Muscle of back (tissue), 13 donors: ENCODE results near the gene MBOAT1. TPM values are rescaled to one million over a fixed set of nuclear protein-coding genes. Genes with fewer than 3 reads are reported as not detected.
A peak's percentile ranks its signal among the peaks of the same experiment; 100 is the strongest.
"Not testable (repeated sequence)": the region's sequence is repeated elsewhere in the genome, so short reads cannot be mapped to it uniquely, and the experiment has no call there.

Experiments
- DNase-seq, 3 donors: peaks; one replicate each; pipeline versions ENCODE4 v3.0.0 to v3.0.0-alpha.2; 2013
- long read RNA-seq, 9 donors: transcript quantifications; one replicate each; lab custom pipeline, GENCODE V29; 2026
- polyA plus RNA-seq, 10 donors: library from polyadenylated mRNA; unstranded; fragments of 120-200 nt; gene quantifications; one replicate each; pipeline ENCODE4 v1.2.1, GENCODE V29; 2013; ENCODE audit not compliant: insufficient read length in 10 of 10

The MBOAT1 gene, protein sequence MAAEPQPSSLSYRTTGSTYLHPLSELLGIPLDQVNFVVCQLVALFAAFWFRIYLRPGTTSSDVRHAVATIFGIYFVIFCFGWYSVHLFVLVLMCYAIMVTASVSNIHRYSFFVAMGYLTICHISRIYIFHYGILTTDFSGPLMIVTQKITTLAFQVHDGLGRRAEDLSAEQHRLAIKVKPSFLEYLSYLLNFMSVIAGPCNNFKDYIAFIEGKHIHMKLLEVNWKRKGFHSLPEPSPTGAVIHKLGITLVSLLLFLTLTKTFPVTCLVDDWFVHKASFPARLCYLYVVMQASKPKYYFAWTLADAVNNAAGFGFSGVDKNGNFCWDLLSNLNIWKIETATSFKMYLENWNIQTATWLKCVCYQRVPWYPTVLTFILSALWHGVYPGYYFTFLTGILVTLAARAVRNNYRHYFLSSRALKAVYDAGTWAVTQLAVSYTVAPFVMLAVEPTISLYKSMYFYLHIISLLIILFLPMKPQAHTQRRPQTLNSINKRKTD
- polyA plus RNA-seq: 1 to 10 TPM; 3.7 to 5.9 (median 4.2) TPM
- long read RNA-seq, donor 1, partial matches to known transcripts: 0 of 1 reads
- long read RNA-seq, donor 1, other reads (novel, unspliced or antisense): 0 of 1 reads
- long read RNA-seq, donor 2: 0 reads
- long read RNA-seq, donor 3: 0 reads
- long read RNA-seq, donor 4, partial matches to known transcripts: 0 of 1 reads
- long read RNA-seq, donor 4, other reads (novel, unspliced or antisense): 0 of 1 reads
- long read RNA-seq, donor 5: 0 reads
- long read RNA-seq, donor 6: 0 reads
- long read RNA-seq, donor 7: 0 reads
- long read RNA-seq, donor 8: 0 reads
- long read RNA-seq, donor 9: 0 reads

DNA sequence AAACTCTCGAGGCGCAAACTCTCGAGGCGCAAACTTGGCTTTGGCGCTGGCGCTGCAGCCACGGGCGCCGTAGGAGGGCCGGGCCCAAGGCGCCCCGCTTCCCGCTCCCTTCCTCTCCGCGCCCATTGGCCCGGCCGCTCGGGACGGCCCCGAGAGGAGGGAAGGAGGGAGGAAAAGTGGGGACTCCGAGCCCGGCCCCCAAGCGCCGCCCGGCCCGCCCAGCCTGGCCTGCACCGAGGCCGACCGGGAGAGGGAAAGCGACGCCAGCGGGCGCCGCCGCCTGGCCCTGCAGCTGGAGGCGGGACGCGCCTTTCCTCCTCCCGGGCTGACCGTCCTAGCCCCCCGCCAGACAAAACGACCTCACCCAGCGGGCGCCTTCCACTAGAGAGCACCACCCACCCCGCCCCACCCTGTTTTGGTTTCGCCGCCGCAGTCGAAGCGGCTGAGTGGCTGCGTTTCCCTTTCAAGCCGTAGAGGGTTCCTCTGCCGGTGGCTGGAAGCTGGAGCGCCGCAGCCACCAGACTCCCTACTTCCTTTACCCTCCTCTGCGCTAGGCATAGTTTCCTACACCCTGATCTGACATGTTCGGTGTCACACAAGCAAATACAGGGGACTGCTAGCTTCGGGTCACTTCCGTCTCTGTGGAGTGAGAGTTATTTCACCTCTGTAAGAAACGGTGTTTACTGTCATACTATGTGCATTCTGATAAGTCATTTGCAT, at the start of gene MBOAT1:
Gene MBOAT1 (minus strand): TSS at position 78 of the 720 bp plus-strand sequence. CDS start 235 bp downstream, outside the sequence.
- peak; percentile 91 to 96 (median 93) for DNase-seq

DNA sequence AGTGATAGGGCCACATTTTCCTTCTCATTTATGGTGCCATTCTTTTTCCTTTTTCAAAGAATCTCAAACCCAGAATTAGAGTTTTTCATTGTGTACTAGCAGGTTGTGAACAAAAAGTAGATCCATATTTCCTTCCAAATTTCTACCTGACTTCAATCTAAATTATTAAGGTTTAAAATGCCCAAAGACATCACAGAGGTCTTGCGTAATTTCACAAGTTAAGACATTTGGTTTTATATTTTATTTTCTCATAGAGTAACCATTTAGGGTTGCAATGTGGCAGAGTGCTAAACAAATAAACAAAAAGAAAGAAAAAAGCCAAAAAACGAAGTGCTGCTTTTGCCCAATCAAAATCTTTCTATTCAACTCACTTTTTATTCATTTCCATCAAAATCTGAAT, 49.4 kb upstream of the MBOAT1 start:
- DNase-seq: no peak

DNA sequence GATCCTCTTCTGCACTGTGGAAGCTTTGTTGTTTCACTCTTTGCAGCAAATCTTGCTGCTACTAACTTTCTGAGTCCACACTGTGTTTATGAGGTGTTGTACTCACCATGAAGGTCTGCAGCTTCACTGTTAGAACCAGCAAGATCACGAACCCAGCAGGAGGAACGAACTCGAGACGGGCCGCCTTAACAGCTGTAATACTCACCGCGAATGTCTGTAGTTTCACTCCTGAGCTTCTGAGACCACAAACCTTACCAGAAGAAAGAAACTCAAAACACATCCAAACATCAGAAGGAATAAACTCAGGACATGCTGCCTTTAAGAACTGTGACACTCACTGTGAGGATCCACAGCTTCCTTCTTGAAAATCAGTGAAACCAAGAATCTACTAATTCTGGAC, 48.1 kb upstream of the MBOAT1 start:
- DNase-seq: no peak

DNA sequence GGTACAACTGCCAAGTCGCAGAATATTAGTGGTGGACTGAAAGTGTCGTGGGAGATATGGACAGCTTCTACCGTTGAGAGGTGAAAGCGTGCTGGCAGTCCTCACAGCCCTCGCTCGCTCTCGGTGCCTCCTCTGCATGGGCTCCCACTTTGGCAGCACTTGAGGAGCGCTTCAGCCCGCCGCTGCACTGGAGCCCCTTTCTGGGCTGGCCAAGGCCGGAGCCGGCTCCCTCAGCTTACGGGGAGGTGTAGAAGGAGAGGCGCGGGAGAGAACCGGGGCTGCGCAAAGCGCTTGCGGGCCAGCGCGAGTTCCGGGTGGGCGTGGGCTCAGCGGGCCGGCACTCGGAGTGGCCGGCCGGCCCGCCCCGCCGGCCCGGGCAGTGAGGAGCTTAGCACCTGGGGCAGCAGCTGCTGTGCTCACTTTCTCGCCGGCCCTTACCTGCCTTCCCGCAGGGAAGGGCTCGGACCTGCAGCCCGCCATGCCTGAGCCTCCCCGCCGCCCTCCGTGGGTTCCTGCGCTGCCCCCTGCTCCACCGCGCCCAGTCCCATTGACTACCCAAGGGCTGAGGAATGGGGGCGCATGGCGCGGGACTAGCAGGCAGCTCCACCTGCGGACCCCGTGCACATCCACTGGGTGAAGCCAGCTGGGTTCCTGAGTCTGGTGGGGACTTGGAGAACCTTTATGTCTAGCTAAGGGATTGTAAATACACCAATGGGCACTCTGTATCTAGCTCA, 47.2 kb upstream of the MBOAT1 start:
- no peak for DNase-seq

DNA sequence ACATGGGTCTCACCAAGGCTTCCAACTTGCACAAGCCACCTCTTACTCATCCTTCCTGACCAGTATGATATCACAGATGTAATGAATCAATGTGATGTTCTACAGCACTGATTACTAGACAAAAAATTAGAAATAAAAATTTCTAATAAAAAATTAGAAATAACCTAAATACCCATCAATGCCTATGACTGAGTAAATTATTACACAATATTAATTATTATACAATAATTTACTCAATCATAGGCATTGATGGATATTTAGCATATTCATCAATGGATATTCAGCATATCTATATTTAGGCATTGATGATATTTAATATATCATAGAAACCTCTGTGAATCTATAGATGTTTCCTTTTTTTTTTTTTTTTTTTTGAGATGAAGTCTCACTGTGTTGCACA, 43.2 kb upstream of the MBOAT1 start:
- no peak for DNase-seq

DNA sequence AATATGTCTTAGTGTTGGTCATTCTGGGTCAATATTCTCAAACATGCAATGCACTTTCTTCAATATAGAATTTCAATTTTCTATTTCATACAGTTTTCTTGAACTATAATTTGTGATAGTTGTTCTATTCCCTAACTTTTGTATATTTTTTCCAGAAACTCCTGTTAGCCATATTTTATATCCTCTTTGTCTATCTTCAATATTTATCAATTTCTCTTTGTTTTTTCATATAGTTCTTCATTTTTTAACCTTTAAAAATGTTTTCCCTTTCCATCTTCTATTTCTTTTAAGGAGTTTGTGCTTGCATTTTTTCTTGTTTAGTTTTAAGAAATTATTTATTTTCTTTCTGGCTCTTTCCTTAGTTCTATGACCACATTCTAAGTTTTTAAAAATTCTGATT, 42.0 kb upstream of the MBOAT1 start:
- no peak for DNase-seq

DNA sequence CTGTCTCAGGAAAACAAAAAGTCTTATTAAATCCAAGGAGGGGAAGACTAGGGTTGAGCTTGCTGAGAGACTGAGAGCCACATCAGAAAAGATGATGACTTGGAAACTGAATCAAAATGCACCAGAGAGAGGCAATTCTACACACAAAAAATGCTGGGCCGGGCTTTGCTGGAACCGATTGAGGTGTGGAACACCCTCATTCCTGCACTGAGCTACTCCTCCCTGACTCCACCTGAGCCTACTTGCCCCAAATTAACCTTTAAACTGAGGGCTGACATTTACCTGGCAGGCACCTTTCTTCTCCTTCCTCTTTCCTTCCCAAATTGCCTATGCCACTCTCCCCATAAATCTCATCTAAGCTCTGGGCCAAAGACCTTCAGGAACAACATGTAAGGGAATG, 40.8 kb upstream of the MBOAT1 start:
- DNase-seq: no peak

DNA sequence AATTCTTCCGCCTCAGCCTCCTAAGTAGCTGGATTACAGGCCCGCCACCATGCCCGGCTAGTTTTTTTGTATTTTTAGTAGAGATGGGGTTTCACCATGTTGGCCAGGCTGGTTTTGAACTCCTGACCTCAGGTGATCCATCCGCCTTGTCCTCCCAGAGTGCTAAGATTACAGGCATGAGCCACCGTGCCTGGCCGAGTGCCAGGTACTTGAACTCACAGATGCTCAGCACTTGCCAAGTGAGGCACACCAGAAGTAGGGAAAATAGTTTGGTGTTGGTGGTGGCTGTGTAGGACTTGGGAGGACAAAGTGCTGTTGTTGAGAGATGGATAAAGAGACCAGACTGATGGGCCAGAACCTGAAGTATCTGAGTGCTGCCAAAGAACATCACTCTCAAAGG, 40.0 kb upstream of the MBOAT1 start:
- DNase-seq: no peak

DNA sequence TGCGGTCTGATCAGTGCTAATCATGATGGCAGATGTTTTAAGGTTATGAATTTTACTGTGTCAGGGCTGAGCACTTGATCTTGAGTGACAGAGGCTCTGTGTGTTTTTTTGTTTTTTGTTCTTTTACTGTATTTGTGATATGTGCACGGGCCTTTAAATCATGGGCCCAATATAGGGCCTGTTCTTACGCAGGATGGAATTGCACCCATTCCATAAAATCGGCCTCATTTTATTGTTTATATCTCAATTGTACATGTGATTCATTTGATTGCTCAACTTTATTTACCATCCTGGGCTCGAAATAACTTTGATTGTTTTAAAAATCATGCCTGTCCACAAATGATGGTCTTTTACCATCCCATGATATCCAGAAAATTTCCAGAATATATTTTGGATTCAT, 39.3 kb upstream of the MBOAT1 start:
- no peak for DNase-seq

DNA sequence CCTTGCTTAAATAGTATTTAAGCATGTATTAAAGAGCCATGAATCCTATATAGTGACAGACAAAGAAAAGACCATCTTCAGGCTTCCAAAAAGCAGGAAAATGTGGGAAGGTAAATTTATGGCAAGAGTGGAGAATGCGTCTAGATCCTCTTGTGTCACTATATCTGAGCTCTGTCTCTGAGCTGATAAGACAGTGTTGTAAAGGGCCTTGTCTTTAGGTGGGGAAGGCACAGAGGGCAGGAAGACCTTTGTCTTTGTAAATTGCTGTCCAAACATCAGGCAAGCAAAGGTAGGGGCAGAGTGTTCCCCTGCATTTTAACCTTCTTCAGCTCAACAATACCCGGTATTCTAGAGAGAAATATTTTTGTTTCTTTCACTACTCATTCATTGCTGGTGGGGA, 33.9 kb upstream of the MBOAT1 start:
- DNase-seq: no peak

DNA sequence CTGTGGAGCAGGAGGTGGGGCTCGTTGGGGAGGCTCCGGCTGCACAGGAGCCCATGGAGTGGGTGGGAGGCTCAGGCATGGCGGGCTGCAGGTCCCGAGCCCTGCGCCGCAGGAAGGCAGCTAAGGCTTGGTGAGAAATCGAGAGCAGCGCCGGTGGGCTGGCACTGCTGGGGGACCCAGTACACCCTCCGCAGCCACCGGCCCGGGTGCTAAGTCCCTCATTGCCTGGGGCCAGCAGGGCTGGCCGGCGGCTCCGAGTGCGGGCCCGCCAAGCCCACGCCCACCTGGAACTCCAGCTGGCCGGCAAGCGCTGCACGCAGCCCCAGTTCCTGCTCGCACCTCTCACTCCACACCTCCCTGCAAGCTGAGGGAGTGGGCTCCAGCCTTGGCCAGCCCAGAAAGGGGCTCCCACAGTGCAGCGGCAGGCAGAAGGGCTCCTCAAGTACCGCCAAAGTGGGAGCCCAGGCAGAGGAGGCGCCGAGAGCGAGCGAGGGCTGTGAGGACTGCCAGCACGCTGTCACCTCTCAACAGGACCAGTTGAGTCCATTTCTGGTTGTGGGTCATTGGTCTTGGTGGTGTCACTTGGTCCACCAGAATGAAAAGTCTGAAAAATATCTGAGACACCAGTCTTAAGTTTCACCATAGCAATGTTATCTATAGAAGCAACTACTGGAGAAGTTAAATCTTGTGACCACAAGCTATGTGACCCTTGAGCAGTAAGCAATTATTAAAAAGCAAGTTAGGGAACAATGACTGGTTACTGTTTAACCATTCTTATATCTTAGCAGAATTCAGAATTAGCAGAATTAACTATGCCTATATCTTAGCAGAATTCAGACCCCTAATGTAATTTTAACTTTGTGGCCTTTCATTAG, 32.8 kb upstream of the MBOAT1 start:
- DNase-seq: not testable (repeated sequence)

DNA sequence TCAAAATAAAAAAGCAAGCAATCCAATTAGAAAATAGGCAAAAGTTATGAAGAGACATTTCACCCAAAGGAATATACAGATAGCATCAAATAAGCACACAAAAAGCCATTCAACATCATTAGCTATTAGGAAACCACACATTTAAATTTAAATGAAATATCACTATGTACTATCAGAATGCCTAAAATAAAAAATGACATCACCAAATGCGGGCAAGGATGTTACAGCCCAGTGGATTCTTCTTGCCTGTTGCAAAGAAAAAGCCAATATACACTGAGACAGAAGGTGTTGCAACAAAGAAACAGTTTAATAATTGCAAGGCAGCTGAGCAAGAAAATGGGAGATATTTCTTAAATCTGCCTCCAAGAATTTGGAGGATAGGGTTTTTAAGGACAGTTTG, 31.0 kb upstream of the MBOAT1 start:
- no peak for DNase-seq

DNA sequence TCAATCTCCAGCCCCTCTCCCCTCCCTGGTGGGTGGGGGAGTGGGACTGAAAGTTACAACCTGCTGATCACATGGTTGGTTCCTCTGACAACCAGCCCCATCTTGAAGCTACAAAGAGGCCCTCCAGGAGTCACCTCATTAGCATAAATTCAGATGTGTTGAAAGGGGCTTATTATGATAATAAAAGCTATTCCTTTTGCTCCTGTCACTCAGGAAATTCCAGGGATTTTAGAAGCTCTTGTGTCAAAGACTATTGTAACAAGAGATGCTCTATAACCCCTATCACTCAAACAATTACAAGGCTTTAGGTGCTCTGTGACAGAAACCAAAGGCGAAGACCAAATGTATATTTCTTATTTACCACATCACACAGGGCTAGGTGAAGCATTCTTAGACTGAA, 30.1 kb upstream of the MBOAT1 start:
- DNase-seq: no peak

DNA sequence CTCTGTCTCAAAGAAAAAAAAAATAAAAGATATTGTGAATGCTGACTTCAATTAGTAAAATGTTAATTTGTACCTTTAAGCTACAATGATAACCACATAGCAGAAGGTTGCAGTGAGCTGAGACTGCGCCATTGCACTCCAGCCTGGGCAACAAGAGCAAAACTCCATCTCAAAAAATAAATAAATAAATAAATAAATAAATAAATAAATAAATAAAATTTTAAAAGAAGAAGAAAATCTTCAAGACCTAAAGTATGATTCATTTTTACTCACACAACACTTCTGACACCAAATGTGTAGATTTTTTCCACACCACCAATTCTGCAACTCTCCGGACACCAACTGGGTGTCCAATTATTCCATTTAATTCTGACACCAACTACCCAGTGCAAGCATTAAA, 28.8 kb upstream of the MBOAT1 start:
- DNase-seq: no peak

DNA sequence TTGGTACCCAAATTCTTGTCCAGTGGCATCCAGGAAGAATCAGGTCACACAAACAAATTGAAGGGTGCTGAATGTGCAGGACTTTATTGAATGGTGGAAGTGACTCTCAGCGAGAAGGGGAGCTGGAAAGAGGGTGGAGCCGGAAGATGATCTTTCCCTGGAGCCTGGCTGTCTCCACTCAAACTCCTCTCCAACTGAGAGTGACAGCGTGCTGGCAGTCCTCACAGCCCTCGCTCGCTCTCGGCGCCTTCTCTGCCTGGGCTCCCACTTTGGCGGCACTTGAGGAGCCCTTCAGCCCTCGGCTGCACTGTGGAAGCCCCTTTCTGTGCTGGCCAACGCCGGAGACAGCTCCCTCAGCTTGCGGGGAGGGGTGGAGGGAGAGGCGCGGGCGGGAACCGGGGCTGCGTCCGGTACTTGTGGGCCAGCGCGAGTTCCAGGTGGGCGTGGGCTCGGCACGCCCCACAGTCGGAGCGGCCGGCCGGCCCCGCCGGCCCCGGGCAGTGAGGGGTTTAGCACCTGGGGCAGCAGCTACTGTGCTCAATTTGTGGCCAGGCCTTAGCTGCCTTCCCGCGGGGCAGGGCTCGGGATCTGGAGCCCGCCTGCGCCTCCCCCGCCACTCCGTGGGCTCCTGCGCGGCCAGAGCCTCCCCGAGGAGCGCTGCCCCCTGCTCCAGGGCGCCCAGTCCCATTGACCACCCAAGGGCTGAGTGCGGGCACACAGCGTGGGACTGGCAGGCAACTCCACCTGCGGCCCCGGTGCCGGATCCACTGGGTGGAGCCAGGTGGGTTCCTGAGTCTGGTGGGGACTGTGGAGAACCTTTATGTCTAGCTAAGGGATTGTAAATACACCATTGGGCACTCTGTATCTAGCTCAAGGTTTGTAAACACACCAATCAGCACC, 26.7 kb upstream of the MBOAT1 start:
- no peak for DNase-seq

DNA sequence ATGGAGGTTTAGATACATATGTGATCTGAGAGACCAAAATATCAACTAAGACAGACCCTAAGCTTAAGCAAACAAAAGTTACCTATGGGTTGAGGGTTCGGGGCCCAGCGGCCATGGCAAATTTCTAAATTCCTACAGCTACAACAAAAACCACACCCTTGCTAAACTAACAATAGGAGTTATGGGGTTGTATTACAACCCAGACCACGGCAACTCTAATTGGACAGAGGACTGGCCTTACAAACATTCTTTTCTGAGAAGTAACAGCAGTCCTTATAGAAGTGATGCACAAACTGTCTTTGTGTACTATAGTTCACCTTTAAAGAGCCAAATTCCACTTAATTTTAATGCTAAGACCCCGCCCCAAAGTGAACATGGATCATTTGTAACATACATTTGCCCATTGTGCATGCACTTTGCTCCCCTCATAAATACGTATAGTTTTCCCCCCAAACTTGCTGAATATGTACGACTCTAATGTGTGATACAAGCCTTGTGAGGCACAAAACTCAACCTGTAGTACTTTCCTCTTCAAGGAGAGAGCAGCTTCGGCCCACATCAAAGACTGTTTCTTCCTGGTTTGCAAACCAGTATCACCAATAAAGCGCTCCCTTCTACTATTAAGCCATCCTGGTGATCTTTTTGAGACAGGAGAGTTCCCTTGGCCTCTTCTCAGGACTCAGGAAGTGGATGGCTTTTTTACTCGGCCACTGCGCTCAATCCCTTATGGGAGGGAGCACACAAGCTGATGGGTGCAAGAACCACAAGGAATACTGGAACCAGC, 25.6 kb upstream of the MBOAT1 start:
- no peak for DNase-seq

DNA sequence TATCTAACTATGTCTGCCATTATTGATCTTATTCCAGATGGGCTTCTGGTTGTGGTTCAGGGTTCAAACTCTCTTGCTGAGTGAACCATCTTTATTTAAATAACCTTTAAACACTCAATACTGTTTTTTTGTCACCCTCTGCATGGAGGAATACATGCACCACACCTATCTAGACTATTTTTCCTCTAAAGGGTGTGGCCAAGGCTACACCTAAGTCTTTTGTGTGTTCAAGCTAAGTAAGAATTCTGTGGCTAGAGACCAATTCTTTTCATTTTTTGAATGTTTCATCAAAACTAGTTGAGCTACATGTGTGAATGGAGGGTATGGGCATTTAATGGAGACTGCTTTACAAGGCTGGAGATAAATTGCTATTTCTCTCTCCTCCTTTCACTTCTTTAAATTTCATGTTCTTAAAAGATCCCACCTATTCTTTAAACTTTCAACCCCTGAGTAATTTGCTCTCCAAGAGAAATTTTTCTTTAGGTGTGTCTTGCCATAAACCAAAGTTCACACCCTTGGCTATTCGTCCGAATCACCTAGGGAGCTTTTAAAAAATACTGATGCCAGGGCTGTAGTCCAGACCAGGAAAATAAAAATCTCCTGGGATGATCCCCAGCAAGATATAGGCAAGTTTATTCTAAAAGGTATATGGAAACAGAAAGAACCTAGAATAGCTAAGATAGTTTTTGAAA, 24.8 kb upstream of the MBOAT1 start:
- no peak for DNase-seq

DNA sequence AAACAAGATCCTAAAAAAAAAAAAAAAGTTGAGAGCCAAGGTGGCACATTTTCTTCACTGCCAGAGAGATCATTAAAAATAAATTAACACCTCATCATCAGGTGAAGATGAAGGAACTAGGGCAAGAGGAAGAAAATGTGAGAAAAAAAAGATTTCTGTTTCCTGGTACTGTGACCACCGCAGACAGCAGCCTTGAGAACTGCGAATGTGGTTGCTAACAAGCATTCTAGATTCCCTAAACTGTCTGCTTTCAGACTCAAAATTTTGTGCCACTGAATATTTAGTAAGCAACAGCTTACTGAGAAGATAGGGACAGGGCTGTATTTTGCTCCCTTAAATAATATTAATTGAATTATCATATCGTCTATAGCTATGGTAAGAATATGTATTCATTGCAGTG, 24.1 kb upstream of the MBOAT1 start:
- no peak for DNase-seq
